CD14-positive monocyte (primary cell): ENCODE results near the gene PTPRU. TPM values are rescaled to one million over a fixed set of nuclear protein-coding genes. Genes with fewer than 3 reads are reported as not detected.

ENCODE experiments used
- DNase-seq, 3 donors: peaks; one replicate each; pipeline ENCODE4 v3.0.0-alpha.2; 2011 to 2022
- H2AFZ ChIP-seq: 2 replicates; pipeline ENCODE4 v1.6.0; 2012; ENCODE audit warnings: mild to moderate bottlenecking, low read depth, low read length, inconsistent platforms; ENCODE audit not compliant: insufficient read depth, poor library complexity, severe bottlenecking
- H3K27ac ChIP-seq, 2 donors: 1 replicate in 1 of 2; 2 replicates in 1 of 2; pipeline ENCODE4 v1.5.1; 2012 to 2013; ENCODE audit warnings: low read length in 2 of 2, control low read depth in 1 of 2, inconsistent platforms in 1 of 2, low read depth in 1 of 2, mild to moderate bottlenecking in 1 of 2
- H3K27me3 ChIP-seq, 2 donors: one replicate each; pipeline versions ENCODE4 v1.6.0 to v1.6.1; 2011 to 2013; ENCODE audit warnings: low read length in 2 of 2; ENCODE audit not compliant: control insufficient read depth in 2 of 2, insufficient read depth in 2 of 2
- H3K36me3 ChIP-seq, 2 donors: replicated peaks in 1 of 2; 1 replicate in 1 of 2; 2 replicates in 1 of 2; pipeline versions ENCODE4 v1.5.1 to v1.6.1; 2012 to 2013; ENCODE audit warnings: low read length in 2 of 2, control low read depth in 1 of 2, inconsistent platforms in 1 of 2, mild to moderate bottlenecking in 1 of 2; ENCODE audit not compliant: insufficient read depth in 2 of 2, control insufficient read depth in 1 of 2
- H3K4me1 ChIP-seq, 2 donors: 1 replicate in 1 of 2; 2 replicates in 1 of 2; pipeline versions ENCODE4 v1.5.1 to v1.6.1; 2012 to 2013; ENCODE audit warnings: low read length in 2 of 2, control low read depth in 1 of 2, inconsistent platforms in 1 of 2, mild to moderate bottlenecking in 1 of 2, moderate library complexity in 1 of 2; ENCODE audit not compliant: insufficient read depth in 2 of 2, control insufficient read depth in 1 of 2
- H3K4me2 ChIP-seq: replicated peaks from 2 replicates; pipeline ENCODE3; 2012; ENCODE audit warnings: low read length, moderate library complexity, mild to moderate bottlenecking; ENCODE audit not compliant: poor library complexity, severe bottlenecking; ENCODE audit errors: extremely low read depth
- H3K4me3 ChIP-seq, 3 experiments: fragments of 200-600 bp in 1 of 3; sonication (generic) in 1 of 3; replicated peaks in 1 of 3; 1 replicate in 2 of 3; 2 replicates in 1 of 3; pipeline ENCODE4 v1.5.1; 2011 to 2013; ENCODE audit warnings: low read length in 3 of 3, mild to moderate bottlenecking in 3 of 3, control low read depth in 2 of 3, low read depth in 2 of 3, inconsistent platforms in 1 of 3, moderate library complexity in 1 of 3
- H3K79me2 ChIP-seq: 2 replicates; pipeline ENCODE4 v1.6.0; 2012; ENCODE audit warnings: mild to moderate bottlenecking, control low read depth, inconsistent platforms, low read length, moderate library complexity; ENCODE audit not compliant: insufficient read depth
- H3K9ac ChIP-seq: 2 replicates; pipeline ENCODE4 v1.6.0; 2017; ENCODE audit warnings: low read length, mild to moderate bottlenecking; ENCODE audit not compliant: insufficient read depth, poor library complexity, severe bottlenecking
- H3K9me3 ChIP-seq, 2 donors: replicated peaks in 1 of 2; 1 replicate in 1 of 2; 2 replicates in 1 of 2; pipeline versions ENCODE4 v1.5.1 to v1.6.1; 2012 to 2013; ENCODE audit warnings: low read length in 2 of 2, control low read depth in 1 of 2; ENCODE audit not compliant: control insufficient read depth in 1 of 2, insufficient read depth in 1 of 2
- H4K20me1 ChIP-seq: 2 replicates; pipeline ENCODE4 v1.6.0; 2012; ENCODE audit warnings: mild to moderate bottlenecking, low read length, control low read depth, moderate library complexity; ENCODE audit not compliant: insufficient read depth
- H3K27ac Mint-ChIP-seq, 7 donors: one replicate each; pipeline ENCODE4 v1.8.0; 2020; ENCODE audit warnings: mild to moderate bottlenecking in 7 of 7, mixed read lengths in 7 of 7, moderate library complexity in 6 of 7, inconsistent platforms in 2 of 7
- H3K27me3 Mint-ChIP-seq, 3 donors: one replicate each; pipeline ENCODE4 v1.8.0; 2021 to 2022; ENCODE audit warnings: low read depth in 3 of 3, mild to moderate bottlenecking in 3 of 3, mixed read lengths in 3 of 3, moderate library complexity in 3 of 3, inconsistent platforms in 1 of 3
- H3K36me3 Mint-ChIP-seq, 2 donors: one replicate each; pipeline ENCODE4 v1.8.0; 2020; ENCODE audit warnings: mixed read lengths in 2 of 2, inconsistent platforms in 1 of 2, mild to moderate bottlenecking in 1 of 2
- H3K4me1 Mint-ChIP-seq: one replicate; pipeline ENCODE4 v1.8.0; 2020; ENCODE audit warnings: mild to moderate bottlenecking, mixed read lengths
- H3K4me3 Mint-ChIP-seq, 2 donors: one replicate each; pipeline ENCODE4 v1.8.0; 2020; ENCODE audit warnings: mild to moderate bottlenecking in 2 of 2, mixed read lengths in 2 of 2, moderate library complexity in 1 of 2
- H3K9me3 Mint-ChIP-seq, 7 donors: one replicate each; pipeline ENCODE4 v1.8.0; 2020 to 2022; ENCODE audit warnings: mixed read lengths in 7 of 7, mild to moderate bottlenecking in 6 of 7, moderate library complexity in 6 of 7, inconsistent platforms in 2 of 7
- CTCF ChIP-seq: fragments of 200-600 bp; IDR thresholded peaks from one replicate; pipeline ENCODE4 v1.8.0; 2022; ENCODE audit warnings: antibody characterized with exemption, mild to moderate bottlenecking
- WGBS: methylation state at CpG from one replicate; pipeline ENCODE4 v1.1.5; 2013; ENCODE audit warnings: missing lambda C conversion rate; ENCODE audit not compliant: insufficient coverage; 5-methylcytosine and 5-hydroxymethylcytosine counted together
- intact Hi-C, 2 donors: fragments of 100-400 bp; cut with micrococcal nuclease; formaldehyde crosslinking; loops; one replicate each; pipeline versions ENCODE4 v1.15.0 to v1.15.1; 2023
- polyA plus RNA-seq, 3 donors: library from polyadenylated mRNA; depleted of rRNA in 1 of 3; unstranded in 2 of 3; stranded (reverse) in 1 of 3; fragments of 300-500 nt in 2 of 3; fragments of >200 nt in 1 of 3; fragmentation: Illumina TruSeq in 2 of 3; gene quantifications; 1 replicate in 2 of 3; 2 replicates in 1 of 3; pipeline ENCODE4 v1.2.3, GENCODE V29; 2012 to 2021

PTPRU gene
- polyA plus RNA-seq, 3 donors, result 0.42 to 1.4 TPM; not detected in 1

DNA sequence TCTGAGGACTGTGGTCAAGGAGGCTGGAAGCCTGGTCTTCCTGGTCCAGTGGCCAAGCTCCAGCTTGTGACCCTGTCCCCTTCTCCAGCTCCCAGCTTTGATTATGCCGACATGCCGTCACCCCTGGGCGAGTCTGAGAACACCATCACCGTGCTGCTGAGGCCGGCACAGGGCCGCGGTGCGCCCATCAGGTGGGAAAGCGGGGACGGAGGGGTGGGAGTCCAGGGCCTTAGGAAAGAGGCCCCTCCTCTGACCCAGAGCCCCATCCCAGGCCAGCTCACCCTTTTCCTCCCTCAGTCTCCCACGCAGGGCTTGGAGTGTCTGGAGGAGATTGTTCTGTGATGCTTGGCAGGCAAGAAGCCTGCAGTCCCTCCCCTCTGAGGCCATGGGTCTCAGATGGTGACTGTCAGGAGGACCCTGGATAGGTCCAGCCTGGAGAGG, 43.6 kb downstream of the PTPRU start:
- Histone ChIP-seq H3K36me3 (no peaks in the 10 kb centered on the region), H3K4me2 (no peak overlapping the region), H3K79me2 (no peaks in the 10 kb centered on the region), H3K4me3 (no peak overlapping the region), H2AFZ (no peak overlapping the region), H3K4me1 (peaks cover 2 to 12% of the 10 kb centered on the region in 2 donors), H3K27ac (no peak overlapping the region), H3K9me3 (no peaks in the 10 kb centered on the region), H4K20me1 (no peaks in the 10 kb centered on the region), H3K27me3 (no peaks in the 10 kb centered on the region), H3K9ac (no peak overlapping the region)
- TF ChIP-seq CTCF, result no peak
- no peak for DNase-seq
- Mint-ChIP-seq H3K27ac (peak overlapping the region in 1 of 7 donors; percentile 31), H3K4me1 (peaks cover 7% of the 10 kb centered on the region), H3K27me3 (peaks cover under 1 to 6% (median 4%) of the 10 kb centered on the region in 3 donors), H3K4me3 (no peak overlapping the region), H3K9me3 (peaks cover 0 to 7% (median 3%) of the 10 kb centered on the region in 7 donors), H3K36me3 (no peaks in the 10 kb centered on the region)
- intact Hi-C loops, result no loop called here
- 100% methylated on average over 4 of the region's 11 CpGs for WGBS

- no peak overlapping the region for H3K4me2 ChIP-seq
- WGBS, result 100% methylated on average over 1 of the region's 6 CpGs
These were observed 44.2 kb downstream of the PTPRU start for GRCh38 chr1:29280409-29281131.

More at GRCh38 chr1:29280409-29281131, 44.2 kb downstream of the PTPRU start:
- Histone ChIP-seq H4K20me1 (no peaks in the 10 kb centered on the region), H3K4me3 (no peak overlapping the region), H3K27ac (no peak overlapping the region), H3K27me3 (no peaks in the 10 kb centered on the region), H3K9ac (no peak overlapping the region), H3K4me1 (peaks cover 2 to 12% of the 10 kb centered on the region in 2 donors), H3K36me3 (no peaks in the 10 kb centered on the region), H3K9me3 (no peaks in the 10 kb centered on the region), H2AFZ (no peak overlapping the region), H3K79me2 (no peaks in the 10 kb centered on the region)
- Mint-ChIP-seq H3K27ac (no peak overlapping the region), H3K27me3 (peaks cover 0 to 6% (median 4%) of the 10 kb centered on the region in 3 donors), H3K4me1 (peaks cover 7% of the 10 kb centered on the region), H3K36me3 (no peaks in the 10 kb centered on the region), H3K9me3 (peaks cover 0 to 7% (median 3%) of the 10 kb centered on the region in 7 donors), H3K4me3 (no peak overlapping the region)
- TF ChIP-seq CTCF, result no peak
- DNase-seq, result no peak
- intact Hi-C loops, result no loop called here
